Body of pancreas (tissue), 4 donors: ENCODE measurements around the gene ZBTB20. TPM values are rescaled to one million over a fixed set of nuclear protein-coding genes. Genes with fewer than 3 reads are reported as not detected.
A peak's percentile ranks its signal among the peaks of the same experiment; 100 is the strongest.

Experiments
- ATAC-seq: fragments of 150-250 bp; one replicate; pipeline ENCODE4 v1.9.1; 2016
- DNase-seq, 4 donors: peaks; one replicate each; pipeline ENCODE4 v3.0.0-alpha.2; 2019
- H3K27ac ChIP-seq, 4 donors: fragments of 200-600 bp; sonication (generic); 1 replicate in 3 of 4; 2 replicates in 1 of 4; pipeline versions ENCODE4 v1.5.1 to v1.6.1; 2016 to 2019; ENCODE audit warnings: mild to moderate bottlenecking in 1 of 4, mixed read lengths in 1 of 4, moderate library complexity in 1 of 4
- H3K27me3 ChIP-seq, 2 donors: fragments of 200-600 bp; sonication (generic); one replicate each; pipeline ENCODE4 v1.6.0; 2016; ENCODE audit warnings: mild to moderate bottlenecking in 1 of 2
- H3K36me3 ChIP-seq, 2 donors: fragments of 200-600 bp; sonication (generic); replicated peaks in 1 of 2; 2 replicates each; pipeline ENCODE4 v1.5.1; 2016; ENCODE audit warnings: low read depth in 2 of 2; ENCODE audit not compliant: insufficient read depth in 1 of 2
- H3K4me1 ChIP-seq: fragments of 200-600 bp; sonication (generic); one replicate; pipeline ENCODE4 v1.6.0; 2016
- H3K4me3 ChIP-seq, 2 donors: fragments of 200-600 bp; sonication (generic); 1 replicate in 1 of 2; 2 replicates in 1 of 2; pipeline ENCODE4 v1.5.1; 2016 to 2019
- H3K9me3 ChIP-seq, 3 donors: fragments of 200-600 bp; sonication (generic); 1 replicate in 2 of 3; 2 replicates in 1 of 3; pipeline ENCODE4 v1.5.1; 2016
- CTCF ChIP-seq, 7 experiments: fragments of 450-650 bp in 4 of 7; fragments of 200-600 bp in 3 of 7; sonication (generic) in 3 of 7; IDR thresholded peaks; one replicate each; pipeline ENCODE4 v1.5.1; 2016 to 2019; ENCODE audit warnings: antibody characterized with exemption in 7 of 7
- POLR2A ChIP-seq, 3 donors: fragments of 450-650 bp; IDR thresholded peaks; one replicate each; pipeline ENCODE4 v1.6.1; 2016; ENCODE audit warnings: antibody characterized with exemption in 3 of 3, mild to moderate bottlenecking in 2 of 3
- WGBS, 2 donors: methylation state at CpG; one replicate each; pipeline ENCODE4 v1.1.5; 2017; 5-methylcytosine and 5-hydroxymethylcytosine counted together
- intact Hi-C: fragments of 100-400 bp; cut with DNase I; formaldehyde crosslinking; loops from one replicate; pipeline ENCODE4 v1.15.1; 2023
- total RNA-seq, 2 donors: library from RNA; depleted of rRNA; stranded (reverse); fragments of >200 nt; gene quantifications; one replicate each; pipeline ENCODE4 v1.1.0, GENCODE V29; 2016

Gene ZBTB20
- total RNA-seq, 2 donors from 2014 or later = 48.3 to 77.1 TPM

GRCh38 chr3:115022835-115023398, 124.2 kb downstream of the ZBTB20 start:
- no peak for TF ChIP-seq CTCF (IDR thresholded peaks at IDR 0.05)
- TF ChIP-seq POLR2A (IDR thresholded peaks at IDR 0.05) = no peak
- no peak for ATAC-seq
- Histone ChIP-seq H3K36me3 (no peaks in the 10 kb centered on the region), H3K4me3 (no peak overlapping the region), H3K9me3 (no peaks in the 10 kb centered on the region), H3K27me3 (no peaks in the 10 kb centered on the region), H3K27ac (no peak overlapping the region), H3K4me1 (peaks cover 8% of the 10 kb centered on the region)
- DNase-seq = no peak
- intact Hi-C loops = no loop called here
- 88 to 100% methylated on average over 1 of the region's 1 CpG for WGBS, 2 donors

- no peaks in the 10 kb centered on the region for H3K9me3 ChIP-seq
- no peak for DNase-seq
- TF ChIP-seq CTCF (IDR thresholded peaks at IDR 0.05) = no peak
- TF ChIP-seq POLR2A (IDR thresholded peaks at IDR 0.05) = no peak
- intact Hi-C loops = no loop called here
- H3K27me3 ChIP-seq = no peaks in the 10 kb centered on the region
- WGBS, 2 donors = 41 to 63% methylated on average over 2 of the region's 2 CpGs
- ATAC-seq = peak; percentile 45
- peaks cover 8% of the 10 kb centered on the region for H3K4me1 ChIP-seq
- H3K27ac ChIP-seq = no peak overlapping the region
- H3K36me3 ChIP-seq = no peaks in the 10 kb centered on the region
- no peak overlapping the region for H3K4me3 ChIP-seq
Measured at GRCh38 chr3:115022199-115022598, 124.9 kb downstream of the ZBTB20 start.

GRCh38 chr3:115021061-115021460, 126.0 kb downstream of the ZBTB20 start:
- intact Hi-C loops = no loop called here
- Histone ChIP-seq H3K9me3 (peaks cover 0 to 6% (median 0%) of the 10 kb centered on the region in 3 donors), H3K27ac (no peak overlapping the region), H3K4me3 (no peak overlapping the region), H3K27me3 (no peaks in the 10 kb centered on the region), H3K4me1 (peaks cover 8% of the 10 kb centered on the region), H3K36me3 (no peaks in the 10 kb centered on the region)
- DNase-seq (no peak), ATAC-seq (no peak)
- WGBS, 2 donors = 95 to 98% methylated on average over 2 of the region's 2 CpGs
- no peak for TF ChIP-seq POLR2A (IDR thresholded peaks at IDR 0.05)
- TF ChIP-seq CTCF (IDR thresholded peaks at IDR 0.05) = no peak

GRCh38 chr3:115019900-115020299, 127.2 kb downstream of the ZBTB20 start:
- H3K27ac ChIP-seq = no peak overlapping the region
- WGBS, 2 donors = 75 to 88% methylated on average over 1 of the region's 1 CpG
- TF ChIP-seq CTCF (IDR thresholded peaks at IDR 0.05) (no peak), POLR2A (IDR thresholded peaks at IDR 0.05) (no peak)

GRCh38 chr3:115018694-115019093, 128.4 kb downstream of the ZBTB20 start:
- no peak for TF ChIP-seq POLR2A (IDR thresholded peaks at IDR 0.05)
- no peak for TF ChIP-seq CTCF (IDR thresholded peaks at IDR 0.05)
- 73 to 81% methylated on average over 2 of the region's 2 CpGs for WGBS, 2 donors
- no peak overlapping the region for H3K4me3 ChIP-seq

More at GRCh38 chr3:115019900-115020299, 127.2 kb downstream of the ZBTB20 start:
- intact Hi-C loops = no loop called here
- ATAC-seq = no peak
- peaks cover 0 to 6% (median 0%) of the 10 kb centered on the region in 3 donors for H3K9me3 ChIP-seq
- peaks cover 8% of the 10 kb centered on the region for H3K4me1 ChIP-seq
- no peaks in the 10 kb centered on the region for H3K27me3 ChIP-seq
- H3K4me3 ChIP-seq = no peak overlapping the region
- no peaks in the 10 kb centered on the region for H3K36me3 ChIP-seq
- peak in 1 of 4 donors; percentile 11 for DNase-seq

More at GRCh38 chr3:115018694-115019093, 128.4 kb downstream of the ZBTB20 start:
- H3K27ac ChIP-seq = no peak overlapping the region
- intact Hi-C loops = no loop called here
- H3K27me3 ChIP-seq = no peaks in the 10 kb centered on the region
- ATAC-seq = no peak
- H3K36me3 ChIP-seq = no peaks in the 10 kb centered on the region
- peaks cover 8% of the 10 kb centered on the region for H3K4me1 ChIP-seq
- no peak for DNase-seq
- peaks cover 0 to 6% (median 0%) of the 10 kb centered on the region in 3 donors for H3K9me3 ChIP-seq
